IMR-90 (cell line): ENCODE measurements around the gene PIP5K1A. TPM values are rescaled to one million over a fixed set of nuclear protein-coding genes. Genes with fewer than 3 reads are reported as not detected.
A peak's percentile ranks its signal among the peaks of the same experiment; 100 is the strongest.

Experiments used
- ATAC-seq: fragments of 200-7000 bp; cut with Tn5 transposase; 2 replicates; pipeline ENCODE4 v1.9.1; 2020; ENCODE audit warnings: low read depth, mild to moderate bottlenecking, moderate library complexity
- BruUV-seq: library from RNA; stranded (reverse); fragments of 400-500 nt; replicated peaks from 2 replicates; lab custom pipeline; 2021; lab: Mats Ljungman, UMichigan
- CTCF ChIA-PET: fragments of 300-600 bp; formaldehyde crosslinking; extraction: SDS; loops from one replicate; lab custom pipeline; 2021; ENCODE audit warnings: antibody characterized with exemption; lab: Yijun Ruan, JAX
- POLR2A ChIA-PET: fragments of 300-600 bp; sonication (Branson Sonifier 250); formaldehyde crosslinking; loops from one replicate; lab custom pipeline; 2022; ENCODE audit warnings: antibody characterized with exemption; ENCODE audit not compliant: unreplicated experiment; lab: Charles Lee
- DNase-seq: peaks from one replicate; pipeline ENCODE4 v3.0.0; 2013
- H2AFZ ChIP-seq: replicated peaks from 2 replicates; pipeline ENCODE3; 2013; ENCODE audit warnings: low read length, mild to moderate bottlenecking; ENCODE audit not compliant: poor library complexity
- H2AK5ac ChIP-seq: 2 replicates; pipeline ENCODE4 v1.6.1; 2013; ENCODE audit warnings: low read depth, low read length, inconsistent platforms
- H2AK9ac ChIP-seq: replicated peaks from 2 replicates; pipeline ENCODE3; 2013; ENCODE audit warnings: mild to moderate bottlenecking, low read depth, low read length, moderate library complexity; ENCODE audit not compliant: poor library complexity
- H2BK120ac ChIP-seq: 2 replicates; pipeline ENCODE4 v1.6.1; 2013; ENCODE audit warnings: low read depth, low read length, inconsistent platforms
- H2BK15ac ChIP-seq: 3 replicates; pipeline ENCODE4 v1.6.1; 2013; ENCODE audit warnings: low read depth, low read length, inconsistent platforms
- H2BK20ac ChIP-seq: 2 replicates; pipeline ENCODE4 v1.6.1; 2013; ENCODE audit warnings: low read depth, mild to moderate bottlenecking, inconsistent platforms, low read length, moderate library complexity
- H2BK5ac ChIP-seq: 2 replicates; pipeline ENCODE4 v1.6.1; 2013; ENCODE audit warnings: mild to moderate bottlenecking, low read depth, low read length, inconsistent platforms; ENCODE audit not compliant: poor library complexity, severe bottlenecking
- H3K14ac ChIP-seq: replicated peaks from 2 replicates; pipeline ENCODE4 v1.6.1; 2013; ENCODE audit warnings: low read depth, low read length, inconsistent platforms
- H3K18ac ChIP-seq: 2 replicates; pipeline ENCODE4 v1.6.1; 2013; ENCODE audit warnings: low read depth, low read length, control low read depth
- H3K23ac ChIP-seq: 2 replicates; pipeline ENCODE4 v1.6.1; 2013; ENCODE audit warnings: low read depth, low read length, inconsistent platforms
- H3K27ac ChIP-seq: 2 replicates; pipeline ENCODE4 v1.5.1; 2013; ENCODE audit warnings: mild to moderate bottlenecking, control low read depth, low read length; ENCODE audit not compliant: insufficient read depth
- H3K27me3 ChIP-seq: 2 replicates; pipeline ENCODE4 v1.6.1; 2013; ENCODE audit warnings: low read length; ENCODE audit not compliant: control insufficient read depth, insufficient read depth
- H3K36me3 ChIP-seq: 2 replicates; pipeline ENCODE4 v1.6.1; 2013; ENCODE audit warnings: low read length, mixed read lengths; ENCODE audit not compliant: control insufficient read depth, insufficient read depth
- H3K4ac ChIP-seq: 2 replicates; pipeline ENCODE4 v1.6.1; 2013; ENCODE audit warnings: low read depth, low read length, inconsistent platforms
- H3K4me1 ChIP-seq: 2 replicates; pipeline ENCODE4 v1.6.1; 2013; ENCODE audit warnings: low read length, mixed read lengths; ENCODE audit not compliant: control insufficient read depth, insufficient read depth
- H3K4me2 ChIP-seq: 2 replicates; pipeline ENCODE4 v1.6.1; 2013; ENCODE audit warnings: low read depth, mild to moderate bottlenecking, control low read depth, low read length, moderate library complexity
- H3K4me3 ChIP-seq: 2 replicates; pipeline ENCODE4 v1.5.1; 2013; ENCODE audit warnings: low read depth, mild to moderate bottlenecking, control low read depth, low read length, moderate library complexity; ENCODE audit not compliant: insufficient read depth
- H3K56ac ChIP-seq: 2 replicates; pipeline ENCODE4 v1.6.1; 2013; ENCODE audit warnings: low read length, inconsistent platforms; ENCODE audit not compliant: insufficient read depth; ENCODE audit errors: extremely low read depth
- H3K79me1 ChIP-seq, 2 experiments: 2 replicates each; pipeline ENCODE4 v1.6.1; 2013; ENCODE audit warnings: low read length in 2 of 2, inconsistent platforms in 1 of 2, low read depth in 1 of 2
- H3K9ac ChIP-seq: 2 replicates; pipeline ENCODE4 v1.6.1; 2013; ENCODE audit warnings: low read depth, low read length, control low read depth
- H3K9me1 ChIP-seq: 2 replicates; pipeline ENCODE4 v1.6.1; 2013; ENCODE audit warnings: low read length, inconsistent platforms; ENCODE audit not compliant: insufficient read depth
- H3K9me3 ChIP-seq: 2 replicates; pipeline ENCODE4 v1.6.1; 2013; ENCODE audit warnings: low read length; ENCODE audit not compliant: control insufficient read depth, insufficient read depth
- H4K20me1 ChIP-seq: 2 replicates; pipeline ENCODE4 v1.6.1; 2013; ENCODE audit warnings: low read length, inconsistent platforms; ENCODE audit not compliant: insufficient read depth
- H4K5ac ChIP-seq: 2 replicates; pipeline ENCODE4 v1.6.1; 2013; ENCODE audit warnings: mild to moderate bottlenecking, low read depth, low read length, control low read depth
- H4K8ac ChIP-seq, 2 experiments: 2 replicates each; pipeline ENCODE4 v1.6.1; 2013; ENCODE audit warnings: low read depth in 2 of 2, low read length in 2 of 2, control low read depth in 1 of 2, inconsistent platforms in 1 of 2
- H4K91ac ChIP-seq: 2 replicates; pipeline ENCODE4 v1.6.1; 2013; ENCODE audit warnings: low read depth, low read length, inconsistent platforms; ENCODE audit not compliant: insufficient read depth
- BHLHE40 ChIP-seq: fragments of 150-350 bp; IDR thresholded peaks from 2 replicates; pipeline ENCODE4 v1.6.1; 2016; ENCODE audit warnings: mild to moderate bottlenecking, low read depth, low read length
- CEBPB ChIP-seq: IDR thresholded peaks from 2 replicates; pipeline ENCODE4 v1.6.1; 2012; ENCODE audit warnings: low read depth, low read length, improper control_type of control experiment
- CHD1 ChIP-seq: IDR thresholded peaks from 2 replicates; pipeline ENCODE4 v1.6.1; 2012; ENCODE audit warnings: low read depth, low read length, improper control_type of control experiment
- ELK1 ChIP-seq: fragments of 150-350 bp; IDR thresholded peaks from 2 replicates; pipeline ENCODE4 v1.6.1; 2016; ENCODE audit warnings: low read depth, mild to moderate bottlenecking, low read length, moderate library complexity, borderline replicate concordance
- FOS ChIP-seq: fragments of 150-350 bp; IDR thresholded peaks from 2 replicates; pipeline ENCODE4 v1.6.1; 2016; ENCODE audit warnings: low read depth, low read length
- MAFK ChIP-seq: IDR thresholded peaks from 2 replicates; pipeline ENCODE4 v1.6.1; 2012; ENCODE audit warnings: low read depth, low read length, improper control_type of control experiment
- MAZ ChIP-seq: IDR thresholded peaks from 2 replicates; pipeline ENCODE4 v1.6.1; 2012; ENCODE audit warnings: low read depth, mild to moderate bottlenecking, low read length, improper control_type of control experiment, moderate library complexity, borderline replicate concordance
- MXI1 ChIP-seq: IDR thresholded peaks from 2 replicates; pipeline ENCODE4 v1.6.1; 2012; ENCODE audit warnings: low read depth, mild to moderate bottlenecking, low read length, moderate library complexity, borderline replicate concordance
- NFE2L2 ChIP-seq: fragments of 150-350 bp; IDR thresholded peaks from 2 replicates; pipeline ENCODE4 v1.6.1; 2016; ENCODE audit warnings: low read depth, mild to moderate bottlenecking, low read length
- POLR2A ChIP-seq: IDR thresholded peaks from 2 replicates; pipeline ENCODE4 v1.6.1; 2012; ENCODE audit warnings: mild to moderate bottlenecking, low read depth, low read length
- RAD21 ChIP-seq: IDR thresholded peaks from 2 replicates; pipeline ENCODE4 v1.6.1; 2012; ENCODE audit warnings: low read length, improper control_type of control experiment
- RCOR1 ChIP-seq: IDR thresholded peaks from 2 replicates; pipeline ENCODE4 v1.6.1; 2012; ENCODE audit warnings: mild to moderate bottlenecking, low read length, improper control_type of control experiment; ENCODE audit not compliant: insufficient replicate concordance
- RFX5 ChIP-seq: IDR thresholded peaks from 2 replicates; pipeline ENCODE4 v1.8.0; 2012; ENCODE audit warnings: low read depth, mild to moderate bottlenecking, low read length, moderate library complexity
- SMC3 ChIP-seq: fragments of 150-350 bp; IDR thresholded peaks from 2 replicates; pipeline ENCODE4 v1.6.1; 2016; ENCODE audit warnings: low read depth, mild to moderate bottlenecking, antibody characterized with exemption, low read length, moderate library complexity
- USF2 ChIP-seq: fragments of 150-350 bp; IDR thresholded peaks from 2 replicates; pipeline ENCODE4 v1.6.1; 2017; ENCODE audit warnings: mild to moderate bottlenecking, antibody characterized with exemption, low read length, low read depth
- WGBS, 2 experiments: methylation state at CpG; one replicate each; pipeline versions ENCODE4 v1.1.5 to v1.1.7; 2013; ENCODE audit warnings: missing lambda C conversion rate in 2 of 2; ENCODE audit not compliant: insufficient read length in 1 of 2; ENCODE audit errors: extremely low coverage in 2 of 2; 5-methylcytosine and 5-hydroxymethylcytosine counted together
- dilution Hi-C: fragments of 300-500 bp; cut with HindIII; formaldehyde crosslinking; loops from one replicate; pipeline ENCODE4 v1.14.3; 2018; ENCODE audit warnings: low sequenced_read_pairs; ENCODE audit not compliant: unreplicated experiment
- in situ Hi-C: fragments of 300-500 bp; cut with MboI; formaldehyde crosslinking; loops from 3 replicates; pipeline ENCODE4 v1.14.3; 2019; ENCODE audit warnings: low sequenced_read_pairs, inconsistent platforms, mixed read lengths
- intact Hi-C: fragments of 100-400 bp; cut with micrococcal nuclease; formaldehyde crosslinking; loops from 2 replicates; pipeline ENCODE4 v1.10.0; 2022
- polyA plus RNA-seq, 3 experiments: library from polyadenylated mRNA; depleted of rRNA; stranded (reverse); fragments of >200 nt; gene quantifications; 2 replicates each; pipeline ENCODE4 v1.2.3, GENCODE V29; 2012; ENCODE audit warnings: low replicate concordance in 1 of 3
- total RNA-seq: library from RNA; depleted of rRNA; stranded (reverse); fragments of >200 nt; gene quantifications from 2 replicates; pipeline ENCODE4 v1.2.3, GENCODE V29; 2012

Gene PIP5K1A
- total and polyA plus RNA-seq, 2 of the 4 experiments (the other 2 are of a cell fraction): 59.1 to 105 TPM

GRCh38 chr1:151254217-151255213 is 56.2 kb downstream of the PIP5K1A start, which contains the start of gene PSMD4:
TSS of gene PSMD4 (plus strand) at chr1:151254734. CDS start at chr1:151254783, 49 bp downstream.
- dilution Hi-C loops: no loop called here
- Histone ChIP-seq H2AK5ac (peak within 1 kb of the TSS; percentile 63), H3K27ac (peak within 1 kb of the TSS; percentile 81), H2BK15ac (no peak within 1 kb of the TSS; the same call in 2 of the 3 replicates), H3K4me1 (peaks cover 6% of the 10 kb centered on the region), H4K91ac (peak within 1 kb of the TSS; percentile 78), H2BK20ac (no peak within 1 kb of the TSS), H4K8ac (peak within 1 kb of the TSS; percentile 74 to 96), H3K9me1 (no peaks in the 10 kb centered on the region), H3K4me2 (peak within 1 kb of the TSS; percentile 100), H3K27me3 (no peaks in the 10 kb centered on the region), H2AK9ac (peak within 1 kb of the TSS; percentile 1), H4K20me1 (peaks cover 22% of the 10 kb centered on the region), H4K5ac (peak within 1 kb of the TSS; percentile 96), H3K23ac (peak within 1 kb of the TSS; percentile 66; the same call in 1 of the 2 replicates), H3K18ac (no peak within 1 kb of the TSS; the same call in 1 of the 2 replicates), H2BK5ac (peak within 1 kb of the TSS; percentile 57), H3K14ac (peak within 1 kb of the TSS; percentile 93), H3K4me3 (peak within 1 kb of the TSS; percentile 67), H3K79me1 (peaks cover 5 to 34% of the 10 kb centered on the region in 2 experiments; a peak in 2 of 4 replicates), H3K56ac (peak within 1 kb of the TSS; percentile 64; the same call in 1 of the 2 replicates), H3K9ac (peak within 1 kb of the TSS; percentile 84), H2BK120ac (no peak within 1 kb of the TSS), H3K4ac (peak within 1 kb of the TSS; percentile 86), H3K9me3 (no peaks in the 10 kb centered on the region), H2AFZ (peak within 1 kb of the TSS; percentile 88), H3K36me3 (peaks cover 3% of the 10 kb centered on the region)
- intact Hi-C loops: loop anchor here (10.0 kb wide), 1 partner anchor 150 kb away; no protein-coding TSS in a partner anchor
- 0% methylated on average over 16 of the region's 56 CpGs; no CpG with 5 or more reads in 1 of the 2 experiments for WGBS, 2 experiments
- POLR2A ChIA-PET: interaction anchor here (0.6 to 1.1 kb wide), 3 partner anchors 47 to 89 kb away, joined by 3 to 7 read pairs (median 3); partner anchors contain the start of gene VPS72
- in situ Hi-C loops: loop anchor here (5.0 kb wide), 1 partner anchor 57 kb away; the partner anchor contains the start of gene PIP5K1A
- CTCF ChIA-PET: interaction anchor here (0.7 to 1.2 kb wide), 2 partner anchors 27 to 65 kb away, joined by 4 to 5 read pairs; partner anchors contain the start of gene VPS72
- no TSS peak for BruUV-seq
- DNase-seq: peak; percentile 96
- peak; percentile 92 for ATAC-seq
- TF ChIP-seq MAFK (no peak), NFE2L2 (no peak), MXI1 (peak; percentile 43; the same call in 1 of the 2 replicates), BHLHE40 (no peak), POLR2A (peak; percentile 91), USF2 (peak; percentile 61), RCOR1 (no peak), RFX5 (no peak), SMC3 (no peak), ELK1 (no peak), RAD21 (no peak), CEBPB (no peak), FOS (peak; percentile 25; the same call in 1 of the 2 replicates), MAZ (peak; percentile 51; the same call in 1 of the 2 replicates), CHD1 (no peak)
